Erythroblast (primary cell): ENCODE results near the gene KIF1B.

Source experiments
- GATA1 ChIP-seq: IDR thresholded peaks from 2 replicates; pipeline ENCODE4 v1.6.1; 2011; ENCODE audit warnings: low read depth, mild to moderate bottlenecking, control low read depth, low read length, moderate library complexity
- POLR2A ChIP-seq: IDR thresholded peaks from 2 replicates; pipeline ENCODE4 v1.6.1; 2011; ENCODE audit warnings: mild to moderate bottlenecking, low read length

- TF ChIP-seq POLR2A: no peak
- TF ChIP-seq GATA1: no peak
Observed at GRCh38 chr1:10287023-10287645, 76.8 kb downstream of the KIF1B start.
